NCI-H2107 (cell line): ENCODE results near the gene HTR6.

Experiments used
- DNase-seq: peaks from one replicate; lab custom pipeline; 2025; lab: John Stamatoyannopoulos, UW

Gene HTR6

GRCh38 chr1:19656780-19657466, 7.8 kb upstream of the HTR6 start:
- DNase-seq: no peak

GRCh38 chr1:19657511-19657910, 7.2 kb upstream of the HTR6 start:
- no peak for DNase-seq

GRCh38 chr1:19658186-19658585, 6.5 kb upstream of the HTR6 start:
- DNase-seq: no peak

- no peak for DNase-seq
Measured at GRCh38 chr1:19661721-19662228, 2.9 kb upstream of the HTR6 start.

- no peak for DNase-seq
Measured at GRCh38 chr1:19662313-19662712, 2.4 kb upstream of the HTR6 start.

GRCh38 chr1:19665186-19665495, 466 bp downstream of the HTR6 start:
- DNase-seq: no peak

- DNase-seq: no peak
Measured at GRCh38 chr1:19665496-19666465, 1.1 kb downstream of the HTR6 start.

GRCh38 chr1:19668888-19669287, 4.2 kb downstream of the HTR6 start:
- no peak for DNase-seq

- DNase-seq: no peak
Measured at GRCh38 chr1:19670787-19671186, 6.1 kb downstream of the HTR6 start.

GRCh38 chr1:19672237-19672636, 7.6 kb downstream of the HTR6 start:
- no peak for DNase-seq

GRCh38 chr1:19675797-19676196, 11.1 kb downstream of the HTR6 start:
- no peak for DNase-seq

GRCh38 chr1:19676438-19676922, 11.8 kb downstream of the HTR6 start:
- no peak for DNase-seq

- no peak for DNase-seq
Measured at GRCh38 chr1:19678493-19678892, 13.8 kb downstream of the HTR6 start.

- no peak for DNase-seq
Measured at GRCh38 chr1:19678931-19679453, 14.3 kb downstream of the HTR6 start.

- DNase-seq: no peak
Measured at GRCh38 chr1:19679691-19680090, 15.0 kb downstream of the HTR6 start.

GRCh38 chr1:19680644-19681043, 16.0 kb downstream of the HTR6 start:
- DNase-seq: no peak

GRCh38 chr1:19682257-19682656, 17.6 kb downstream of the HTR6 start:
- no peak for DNase-seq

- no peak for DNase-seq
Measured at GRCh38 chr1:19682901-19683300, 18.2 kb downstream of the HTR6 start.

- DNase-seq: no peak
Measured at GRCh38 chr1:19683351-19683750, 18.7 kb downstream of the HTR6 start.

- no peak for DNase-seq
Measured at GRCh38 chr1:19684677-19685076, 20.0 kb downstream of the HTR6 start.

GRCh38 chr1:19685994-19686393, 21.3 kb downstream of the HTR6 start:
- no peak for DNase-seq

GRCh38 chr1:19687414-19687813, 22.7 kb downstream of the HTR6 start:
- DNase-seq: no peak
